ENCODE measurements around the gene NUBP2. TPM values are rescaled to one million over a fixed set of nuclear protein-coding genes. Genes with fewer than 3 reads are reported as not detected.

Gene NUBP2
- total RNA-seq, 4 donors from 2014 or later, result 15.3 to 165 (median 59.6) TPM

GRCh38 chr16:1789643-1790045, 6.9 kb downstream of the NUBP2 start:
- intact Hi-C loops (cut with DNase I; ENCODE audit: low total_unique reads) (no loop called here), in situ Hi-C loops (cut with MboI; ENCODE audit: low pct_ligation_motif_present in 1 of 4, low pct_unique_long_range_greater_than_20kb in 1 of 4, low sequenced_read_pairs in 3 of 4) (no loop called here)
- no peaks in the 10 kb centered on the region for H3K27me3 ChIP-seq
- DNase-seq, result no peak
- no peaks in the 10 kb centered on the region for H3K36me3 ChIP-seq
- 82% methylated on average over 23 of the region's 25 CpGs; no CpG with 5 or more reads in 1 of the 2 donors for WGBS, 2 donors (ENCODE audit: low coverage in 1 of 2)
- H3K4me3 ChIP-seq, result no peak overlapping the region
- no peaks in the 10 kb centered on the region for H3K9me3 ChIP-seq
- no peak overlapping the region for H3K27ac ChIP-seq
- H3K4me1 ChIP-seq, result peaks cover 0 to 9% (median 6%) of the 10 kb centered on the region in 4 donors
- TF ChIP-seq POLR2A (IDR thresholded peaks at IDR 0.05), result no peak
- TF ChIP-seq EP300 (IDR thresholded peaks at IDR 0.05; ENCODE audit: low read depth), result no peak
- no peak for TF ChIP-seq POLR2AphosphoS5 (IDR thresholded peaks at IDR 0.05)
- TF ChIP-seq, protein P1, sequence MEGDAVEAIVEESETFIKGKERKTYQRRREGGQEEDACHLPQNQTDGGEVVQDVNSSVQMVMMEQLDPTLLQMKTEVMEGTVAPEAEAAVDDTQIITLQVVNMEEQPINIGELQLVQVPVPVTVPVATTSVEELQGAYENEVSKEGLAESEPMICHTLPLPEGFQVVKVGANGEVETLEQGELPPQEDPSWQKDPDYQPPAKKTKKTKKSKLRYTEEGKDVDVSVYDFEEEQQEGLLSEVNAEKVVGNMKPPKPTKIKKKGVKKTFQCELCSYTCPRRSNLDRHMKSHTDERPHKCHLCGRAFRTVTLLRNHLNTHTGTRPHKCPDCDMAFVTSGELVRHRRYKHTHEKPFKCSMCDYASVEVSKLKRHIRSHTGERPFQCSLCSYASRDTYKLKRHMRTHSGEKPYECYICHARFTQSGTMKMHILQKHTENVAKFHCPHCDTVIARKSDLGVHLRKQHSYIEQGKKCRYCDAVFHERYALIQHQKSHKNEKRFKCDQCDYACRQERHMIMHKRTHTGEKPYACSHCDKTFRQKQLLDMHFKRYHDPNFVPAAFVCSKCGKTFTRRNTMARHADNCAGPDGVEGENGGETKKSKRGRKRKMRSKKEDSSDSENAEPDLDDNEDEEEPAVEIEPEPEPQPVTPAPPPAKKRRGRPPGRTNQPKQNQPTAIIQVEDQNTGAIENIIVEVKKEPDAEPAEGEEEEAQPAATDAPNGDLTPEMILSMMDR (IDR thresholded peaks at IDR 0.05), result no peak

DNA sequence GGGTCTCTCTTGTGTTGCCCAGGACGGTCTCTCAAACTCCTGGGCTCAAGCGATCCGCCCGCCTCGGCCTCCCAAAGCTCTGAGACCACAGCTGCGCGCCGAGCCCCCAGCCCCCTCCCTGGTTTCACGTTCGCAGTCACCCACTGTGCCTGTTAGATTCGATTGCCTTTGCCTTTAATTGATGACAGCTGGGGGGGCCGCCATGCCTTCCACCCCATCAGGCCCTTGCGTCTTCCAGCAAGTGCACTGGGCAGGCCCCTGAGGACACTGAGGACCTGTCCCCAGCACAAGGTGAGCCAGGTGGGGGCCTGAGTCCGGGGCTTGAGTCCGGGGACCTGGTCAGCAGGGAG, 7.5 kb downstream of the NUBP2 start:
- DNase-seq, result no peak
- Histone ChIP-seq H3K27me3 (no peaks in the 10 kb centered on the region), H3K27ac (no peak overlapping the region), H3K4me1 (peaks cover 0 to 9% (median 6%) of the 10 kb centered on the region in 4 donors), H3K4me3 (no peak overlapping the region), H3K9me3 (no peaks in the 10 kb centered on the region), H3K36me3 (no peaks in the 10 kb centered on the region)
- TF ChIP-seq POLR2A (IDR thresholded peaks at IDR 0.05) (no peak), EP300 (IDR thresholded peaks at IDR 0.05; ENCODE audit: low read depth) (no peak), POLR2AphosphoS5 (IDR thresholded peaks at IDR 0.05) (no peak)
- TF ChIP-seq, protein P1 (IDR thresholded peaks at IDR 0.05), result no peak
- intact Hi-C loops (cut with DNase I; ENCODE audit: low total_unique reads), result no loop called here
- in situ Hi-C loops (cut with MboI; ENCODE audit: low pct_ligation_motif_present in 1 of 4, low pct_unique_long_range_greater_than_20kb in 1 of 4, low sequenced_read_pairs in 3 of 4), result no loop called here
- 96 to 98% methylated on average over 11 to 15 of the region's 15 CpGs for WGBS, 2 donors (ENCODE audit: low coverage in 1 of 2)

GRCh38 chr16:1790611-1791255, 8.0 kb downstream of the NUBP2 start:
- Histone ChIP-seq H3K4me3 (no peak overlapping the region), H3K36me3 (no peaks in the 10 kb centered on the region), H3K9me3 (no peaks in the 10 kb centered on the region), H3K4me1 (peaks cover 0 to 9% (median 6%) of the 10 kb centered on the region in 4 donors), H3K27me3 (no peaks in the 10 kb centered on the region), H3K27ac (no peak overlapping the region)
- no peak for DNase-seq
- in situ Hi-C loops (cut with MboI; ENCODE audit: low pct_ligation_motif_present in 1 of 4, low pct_unique_long_range_greater_than_20kb in 1 of 4, low sequenced_read_pairs in 3 of 4), result no loop called here
- WGBS, 2 donors (ENCODE audit: low coverage in 1 of 2), result 95% methylated on average over 32 of the region's 44 CpGs; no CpG with 5 or more reads in 1 of the 2 donors
- intact Hi-C loops (cut with DNase I; ENCODE audit: low total_unique reads), result no loop called here
- no peak for TF ChIP-seq EP300 (IDR thresholded peaks at IDR 0.05; ENCODE audit: low read depth)
- TF ChIP-seq, protein P1 (IDR thresholded peaks at IDR 0.05), result no peak
- no peak for TF ChIP-seq POLR2A (IDR thresholded peaks at IDR 0.05)
- no peak for TF ChIP-seq POLR2AphosphoS5 (IDR thresholded peaks at IDR 0.05)

DNA sequence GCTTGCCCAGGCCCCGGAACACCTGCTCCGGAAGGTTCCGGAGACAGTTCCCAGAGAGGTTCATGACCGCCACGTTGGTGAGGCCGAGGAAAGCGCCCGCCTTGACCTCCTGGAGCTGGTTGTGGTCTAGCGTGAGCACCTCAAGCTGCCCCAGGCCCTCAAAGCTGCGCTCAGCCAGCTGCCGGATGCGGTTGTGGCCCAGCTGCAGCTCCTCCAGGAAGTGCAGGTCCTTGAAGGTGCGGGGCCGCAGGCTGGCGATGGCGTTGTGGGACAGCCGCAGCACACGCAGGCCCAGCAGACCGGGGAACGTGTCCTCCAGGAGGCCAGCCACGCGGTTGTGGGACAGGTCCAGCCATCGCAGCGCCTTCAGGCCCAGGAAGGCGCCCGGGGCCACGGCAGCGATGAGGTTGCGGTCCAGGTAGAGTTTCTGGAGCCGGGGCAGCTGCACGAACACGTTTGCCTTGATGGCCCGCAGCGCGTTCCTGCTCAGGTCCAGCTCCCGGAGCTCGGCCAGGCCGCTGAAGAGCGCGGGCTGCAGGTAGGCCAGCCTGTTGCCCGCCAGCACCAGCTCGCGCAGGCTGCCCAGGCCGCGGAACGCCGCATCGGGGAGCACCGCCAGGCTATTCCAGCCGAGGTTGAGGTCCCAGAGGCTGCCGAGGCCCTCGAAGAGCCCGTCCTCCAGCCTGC, 8.6 kb downstream of the NUBP2 start:
- no peak for DNase-seq

More for the DNA sequence above, 8.6 kb downstream of the NUBP2 start:
- TF ChIP-seq EP300 (IDR thresholded peaks at IDR 0.05; ENCODE audit: low read depth) (no peak), POLR2A (IDR thresholded peaks at IDR 0.05) (no peak), POLR2AphosphoS5 (IDR thresholded peaks at IDR 0.05) (no peak)
- TF ChIP-seq, protein P1 (IDR thresholded peaks at IDR 0.05), result no peak
- Histone ChIP-seq H3K27ac (no peak overlapping the region), H3K36me3 (no peaks in the 10 kb centered on the region), H3K4me3 (no peak overlapping the region), H3K9me3 (no peaks in the 10 kb centered on the region), H3K27me3 (no peaks in the 10 kb centered on the region), H3K4me1 (peaks cover 0 to 9% (median 6%) of the 10 kb centered on the region in 4 donors)
- WGBS, 2 donors (ENCODE audit: low coverage in 1 of 2), result 91% methylated on average over 49 of the region's 53 CpGs; no CpG with 5 or more reads in 1 of the 2 donors
- in situ Hi-C loops (cut with MboI; ENCODE audit: low pct_ligation_motif_present in 1 of 4, low pct_unique_long_range_greater_than_20kb in 1 of 4, low sequenced_read_pairs in 3 of 4) (no loop called here), intact Hi-C loops (cut with DNase I; ENCODE audit: low total_unique reads) (no loop called here)

All from transverse colon (tissue), 4 donors.